T-helper 1 cell treated with Interleukin-12 subunit alpha and Interleukin-12 subunit beta and Interleukin-4 antibody, amounts not matched to agents 30 μg/mL and 1 μg/mL, for 36 hours (primary cell): ENCODE results near the gene NECTIN4.

ENCODE experiments used
- H3K27ac Mint-ChIP-seq: one replicate; pipeline ENCODE4 v1.8.0; 2021; ENCODE audit warnings: mild to moderate bottlenecking, mixed read lengths
- H3K27me3 Mint-ChIP-seq: one replicate; pipeline ENCODE4 v1.8.0; 2021; ENCODE audit warnings: low read depth, mixed read lengths
- H3K36me3 Mint-ChIP-seq: one replicate; pipeline ENCODE4 v1.8.0; 2021; ENCODE audit warnings: low read depth, mixed read lengths
- H3K4me1 Mint-ChIP-seq: one replicate; pipeline ENCODE4 v1.8.0; 2021; ENCODE audit warnings: low read depth, mixed read lengths
- H3K4me3 Mint-ChIP-seq: one replicate; pipeline ENCODE4 v1.8.0; 2021; ENCODE audit warnings: mild to moderate bottlenecking, moderate library complexity, mixed read lengths
- H3K9me3 Mint-ChIP-seq: one replicate; pipeline ENCODE4 v1.8.0; 2021; ENCODE audit warnings: mixed read lengths

NECTIN4 gene

GRCh38 chr1:161082483-161082882 is 6.9 kb downstream of the NECTIN4 start:
- Mint-ChIP-seq H3K4me3 (no peak overlapping the region), H3K27me3 (no peaks in the 10 kb centered on the region), H3K4me1 (peaks cover 3% of the 10 kb centered on the region), H3K36me3 (no peaks in the 10 kb centered on the region), H3K9me3 (no peaks in the 10 kb centered on the region), H3K27ac (no peak overlapping the region)

DNA sequence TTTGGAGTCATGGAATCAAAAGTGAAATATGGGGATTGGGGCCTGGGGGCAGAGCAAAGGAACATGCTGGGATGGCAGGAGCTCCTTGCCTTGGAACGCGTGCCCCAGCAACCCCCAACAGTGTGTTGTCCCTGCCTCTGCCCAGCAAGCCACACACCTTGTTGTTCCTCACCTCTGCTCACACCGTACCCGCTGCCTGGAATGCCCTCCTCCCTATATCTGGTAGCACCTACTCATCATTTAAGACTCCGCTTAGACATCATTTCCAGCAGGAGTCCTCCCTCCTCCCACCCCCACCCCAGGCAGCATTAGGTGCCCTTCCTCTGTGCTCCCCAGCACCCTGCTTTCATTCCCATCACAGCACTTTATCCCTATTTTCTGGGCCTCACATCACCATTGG is 7.8 kb downstream of the NECTIN4 start:
- H3K9me3 Mint-ChIP-seq: no peaks in the 10 kb centered on the region
- H3K27me3 Mint-ChIP-seq: no peaks in the 10 kb centered on the region
- H3K27ac Mint-ChIP-seq: no peak overlapping the region
- no peaks in the 10 kb centered on the region for H3K36me3 Mint-ChIP-seq
- no peak overlapping the region for H3K4me3 Mint-ChIP-seq
- peaks cover 3% of the 10 kb centered on the region for H3K4me1 Mint-ChIP-seq

- H3K27ac Mint-ChIP-seq: no peak overlapping the region
- H3K36me3 Mint-ChIP-seq: no peaks in the 10 kb centered on the region
- H3K9me3 Mint-ChIP-seq: no peaks in the 10 kb centered on the region
- no peak overlapping the region for H3K4me3 Mint-ChIP-seq
- H3K27me3 Mint-ChIP-seq: no peaks in the 10 kb centered on the region
- peaks cover 4% of the 10 kb centered on the region for H3K4me1 Mint-ChIP-seq
Measured at GRCh38 chr1:161080441-161081405, 8.6 kb downstream of the NECTIN4 start.

DNA sequence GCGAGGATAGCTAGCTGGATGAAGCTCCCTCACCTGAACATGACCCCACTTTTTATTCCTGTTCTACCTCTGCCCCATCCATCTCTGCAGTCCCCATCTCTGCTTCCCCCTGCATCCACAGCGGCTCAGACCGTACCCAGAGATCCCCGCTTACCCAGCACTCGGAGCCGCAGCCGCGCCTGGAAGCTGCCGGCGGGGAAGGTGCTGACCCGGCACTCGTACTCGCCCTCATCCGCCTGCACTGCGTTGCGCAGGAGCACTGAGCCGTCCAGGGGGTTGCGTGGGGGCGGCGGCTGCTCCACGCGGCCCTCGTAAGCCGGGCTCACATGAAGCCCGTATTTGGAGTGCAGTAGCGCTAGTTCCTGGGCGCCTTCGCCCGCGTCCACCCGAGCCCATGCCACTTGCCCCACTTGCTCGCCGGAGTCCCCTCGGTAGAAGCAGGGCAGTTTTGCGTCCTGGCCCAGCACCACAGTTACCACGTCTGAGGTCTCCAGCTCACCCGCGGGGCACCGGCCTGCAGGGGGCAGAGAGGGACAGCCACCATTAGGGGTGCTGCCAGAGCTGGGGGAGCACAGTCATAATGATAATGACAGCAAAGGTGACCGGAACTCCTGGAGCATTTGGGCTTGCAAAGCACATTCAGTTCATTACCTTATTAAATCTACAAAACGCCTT is 9.8 kb downstream of the NECTIN4 start:
- Mint-ChIP-seq H3K36me3 (no peaks in the 10 kb centered on the region), H3K27me3 (no peaks in the 10 kb centered on the region), H3K9me3 (no peaks in the 10 kb centered on the region), H3K4me1 (peaks cover 4% of the 10 kb centered on the region), H3K27ac (no peak overlapping the region), H3K4me3 (no peak overlapping the region)

DNA sequence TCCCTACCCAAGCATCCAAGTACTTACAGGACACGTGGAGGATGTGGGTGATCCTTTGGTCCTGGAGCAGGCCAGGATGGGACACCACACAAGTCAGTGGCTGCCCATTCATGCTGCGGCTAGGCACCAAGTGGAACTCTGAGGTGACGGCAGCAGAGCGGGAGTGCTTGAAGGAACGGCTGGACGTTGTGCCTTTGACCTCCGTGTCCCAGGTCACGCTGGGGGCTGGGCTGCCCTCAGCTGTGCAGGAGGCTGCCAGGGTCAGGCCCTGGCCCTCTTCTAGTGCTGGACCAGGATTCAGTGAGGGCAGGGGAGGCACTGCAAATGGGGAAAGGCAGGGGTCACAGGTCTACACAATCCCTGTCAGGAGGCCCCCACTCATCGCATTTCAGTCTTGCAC is 11.9 kb downstream of the NECTIN4 start:
- no peaks in the 10 kb centered on the region for H3K27me3 Mint-ChIP-seq
- H3K4me1 Mint-ChIP-seq: peaks cover 12% of the 10 kb centered on the region
- H3K27ac Mint-ChIP-seq: no peak overlapping the region
- no peaks in the 10 kb centered on the region for H3K36me3 Mint-ChIP-seq
- no peak overlapping the region for H3K4me3 Mint-ChIP-seq
- H3K9me3 Mint-ChIP-seq: no peaks in the 10 kb centered on the region

GRCh38 chr1:161076410-161076809 is 12.9 kb downstream of the NECTIN4 start:
- Mint-ChIP-seq H3K36me3 (no peaks in the 10 kb centered on the region), H3K4me3 (no peak overlapping the region), H3K27me3 (no peaks in the 10 kb centered on the region), H3K27ac (no peak overlapping the region), H3K4me1 (peaks cover 18% of the 10 kb centered on the region), H3K9me3 (no peaks in the 10 kb centered on the region)

GRCh38 chr1:161074676-161075368 is 14.5 kb downstream of the NECTIN4 start:
- H3K36me3 Mint-ChIP-seq: no peaks in the 10 kb centered on the region
- peaks cover 30% of the 10 kb centered on the region for H3K4me1 Mint-ChIP-seq
- no peaks in the 10 kb centered on the region for H3K27me3 Mint-ChIP-seq
- no peak overlapping the region for H3K27ac Mint-ChIP-seq
- H3K4me3 Mint-ChIP-seq: no peak overlapping the region
- H3K9me3 Mint-ChIP-seq: no peaks in the 10 kb centered on the region

- Mint-ChIP-seq H3K36me3 (peaks cover 6% of the 10 kb centered on the region), H3K4me3 (no peak overlapping the region), H3K27me3 (no peaks in the 10 kb centered on the region), H3K27ac (no peak overlapping the region), H3K9me3 (no peaks in the 10 kb centered on the region), H3K4me1 (peaks cover 32% of the 10 kb centered on the region)
Measured at GRCh38 chr1:161073474-161074121, 15.8 kb downstream of the NECTIN4 start.

GRCh38 chr1:161072751-161073449 is 16.5 kb downstream of the NECTIN4 start:
- no peaks in the 10 kb centered on the region for H3K9me3 Mint-ChIP-seq
- no peak overlapping the region for H3K4me3 Mint-ChIP-seq
- H3K27me3 Mint-ChIP-seq: no peaks in the 10 kb centered on the region
- peaks cover 12% of the 10 kb centered on the region for H3K36me3 Mint-ChIP-seq
- no peak overlapping the region for H3K27ac Mint-ChIP-seq
- H3K4me1 Mint-ChIP-seq: peaks cover 37% of the 10 kb centered on the region

GRCh38 chr1:161071886-161072371 is 17.4 kb downstream of the NECTIN4 start:
- Mint-ChIP-seq H3K27ac (peak overlapping the region; percentile 15), H3K27me3 (no peaks in the 10 kb centered on the region), H3K4me3 (no peak overlapping the region), H3K4me1 (peaks cover 44% of the 10 kb centered on the region), H3K9me3 (no peaks in the 10 kb centered on the region), H3K36me3 (peaks cover 20% of the 10 kb centered on the region)

- no peaks in the 10 kb centered on the region for H3K27me3 Mint-ChIP-seq
- H3K36me3 Mint-ChIP-seq: peaks cover 25% of the 10 kb centered on the region
- no peaks in the 10 kb centered on the region for H3K9me3 Mint-ChIP-seq
- peaks cover 47% of the 10 kb centered on the region for H3K4me1 Mint-ChIP-seq
- peak overlapping the region; percentile 31 for H3K4me3 Mint-ChIP-seq
- peak overlapping the region; percentile 100 for H3K27ac Mint-ChIP-seq
Measured at GRCh38 chr1:161070761-161071160, 18.6 kb downstream of the NECTIN4 start.

DNA sequence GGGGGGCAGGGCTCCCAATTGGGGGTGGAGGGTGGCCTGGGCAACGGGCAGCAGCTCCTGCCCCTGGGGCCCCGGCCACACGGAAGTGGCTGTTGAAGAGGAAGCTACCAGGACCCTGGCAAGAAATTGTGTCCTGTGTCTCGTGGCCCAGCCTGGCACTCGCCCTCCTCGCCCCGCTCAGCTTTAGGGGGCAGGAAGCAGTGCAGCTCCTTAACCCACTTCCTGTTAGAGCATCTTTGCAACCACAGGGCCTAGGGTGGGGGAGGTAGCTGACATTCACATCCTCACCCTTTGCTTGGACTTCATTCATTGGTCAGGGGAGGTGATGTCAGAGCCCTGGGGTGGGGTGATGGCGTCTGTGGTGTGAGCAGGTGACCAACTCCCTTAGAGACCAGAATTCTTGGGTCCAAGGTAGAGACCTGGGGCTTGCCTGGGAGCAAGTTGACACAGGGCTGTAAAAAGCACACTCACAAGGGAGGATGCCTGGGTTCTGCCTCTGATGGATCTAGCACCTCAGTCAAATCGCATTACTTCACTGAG is 19.6 kb downstream of the NECTIN4 start, which contains the start of gene ARHGAP30:
TSS of gene ARHGAP30 (minus strand) at position 161 of the 540 bp plus-strand sequence. CDS start 267 bp downstream, outside the sequence.
- Mint-ChIP-seq H3K27ac (peak within 1 kb of the TSS; percentile 100), H3K9me3 (no peaks in the 10 kb centered on the region), H3K36me3 (peaks cover 25% of the 10 kb centered on the region), H3K27me3 (no peaks in the 10 kb centered on the region), H3K4me1 (peaks cover 47% of the 10 kb centered on the region), H3K4me3 (peak within 1 kb of the TSS; percentile 100)

DNA sequence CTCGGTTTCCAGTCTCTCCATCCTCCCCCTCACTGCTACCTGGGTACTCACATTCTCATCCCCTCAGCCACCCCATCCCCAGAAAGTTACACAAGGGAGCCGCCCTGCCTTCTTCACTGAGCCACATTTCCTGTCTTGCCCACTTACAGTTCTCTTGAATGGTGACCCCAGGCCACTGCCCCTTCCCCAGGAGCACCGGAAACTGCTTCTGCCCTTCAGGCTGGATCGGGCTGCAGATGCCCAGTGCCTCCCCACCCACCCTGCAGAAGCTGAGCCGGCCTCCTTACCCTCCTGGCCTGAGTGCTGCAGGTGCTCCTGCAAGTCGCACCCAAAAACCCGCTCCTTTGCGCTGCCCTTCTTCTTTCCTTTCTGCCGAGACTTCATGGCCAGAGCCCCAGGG is 20.1 kb downstream of the NECTIN4 start:
- H3K27ac Mint-ChIP-seq: peak overlapping the region; percentile 100
- peaks cover 52% of the 10 kb centered on the region for H3K4me1 Mint-ChIP-seq
- no peaks in the 10 kb centered on the region for H3K9me3 Mint-ChIP-seq
- H3K4me3 Mint-ChIP-seq: peak overlapping the region; percentile 100
- H3K27me3 Mint-ChIP-seq: no peaks in the 10 kb centered on the region
- peaks cover 30% of the 10 kb centered on the region for H3K36me3 Mint-ChIP-seq
